Measurements from ENCODE around the gene CNOT6. TPM values are rescaled to one million over a fixed set of nuclear protein-coding genes. Genes with fewer than 3 reads are reported as not detected.
"Not testable (repeated sequence)": the region's sequence is repeated elsewhere in the genome, so short reads cannot be mapped to it uniquely, and the experiment has no call there.

CNOT6 gene
- total RNA-seq, 1 experiment from 2014 or later = 73.1 TPM

DNA sequence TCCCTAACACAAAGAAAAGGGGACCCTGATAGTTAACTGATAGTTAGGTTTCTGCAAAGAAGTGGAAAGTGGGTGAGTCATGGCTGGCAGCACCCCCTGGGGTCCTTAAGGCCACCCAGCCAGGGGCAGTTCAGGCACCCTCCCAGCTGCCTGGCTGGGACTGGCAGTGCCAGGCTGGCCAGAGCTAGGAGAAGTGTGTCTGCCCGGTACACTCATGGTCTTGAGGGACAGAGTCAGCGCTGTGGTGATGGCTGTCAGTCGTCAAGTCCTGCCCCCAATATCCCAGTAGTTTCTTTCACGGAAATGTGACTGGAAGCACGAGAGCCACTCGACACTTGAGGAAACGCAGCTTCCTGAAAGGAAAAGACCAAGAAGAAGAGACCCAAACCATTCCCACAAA is 22.3 kb upstream of the CNOT6 start:
- Mint-ChIP-seq H3K4me1 (ENCODE audit: insufficient read depth, unreplicated experiment) (peaks cover 17% of the 10 kb centered on the region), H3K4me3 (ENCODE audit: unreplicated experiment) (no peak overlapping the region), H3K27ac (ENCODE audit: low read depth, unreplicated experiment) (no peak overlapping the region), H3K36me3 (ENCODE audit: insufficient read depth, unreplicated experiment) (no peaks in the 10 kb centered on the region), H3K27me3 (ENCODE audit: insufficient read depth, unreplicated experiment) (no peaks in the 10 kb centered on the region), H3K9me3 (ENCODE audit: unreplicated experiment) (no peaks in the 10 kb centered on the region)
- BruUV-seq (replicated peaks) = no TSS peak
- no peak for DNase-seq (ENCODE audit: unreplicated experiment)
- intact Hi-C loops (cut with micrococcal nuclease) = loop anchor here (1.0 to 10.0 kb wide), 4 partner anchors 157 to 345 kb away; no protein-coding TSS in a partner anchor
- ChIA-PET CTCF (interaction anchor here (0.6 to 11.9 kb wide), 43 partner anchors 9 to 346 kb away, joined by 3 to 212 read pairs (median 6); partner anchors contain the start of gene MAPK9), POLR2A (interaction anchor here (0.8 to 5.8 kb wide), 7 partner anchors 23 to 182 kb away, joined by 3 to 37 read pairs (median 4); partner anchors contain the start of genes CNOT6 and MAPK9)
- TF ChIP-seq, protein P1, sequence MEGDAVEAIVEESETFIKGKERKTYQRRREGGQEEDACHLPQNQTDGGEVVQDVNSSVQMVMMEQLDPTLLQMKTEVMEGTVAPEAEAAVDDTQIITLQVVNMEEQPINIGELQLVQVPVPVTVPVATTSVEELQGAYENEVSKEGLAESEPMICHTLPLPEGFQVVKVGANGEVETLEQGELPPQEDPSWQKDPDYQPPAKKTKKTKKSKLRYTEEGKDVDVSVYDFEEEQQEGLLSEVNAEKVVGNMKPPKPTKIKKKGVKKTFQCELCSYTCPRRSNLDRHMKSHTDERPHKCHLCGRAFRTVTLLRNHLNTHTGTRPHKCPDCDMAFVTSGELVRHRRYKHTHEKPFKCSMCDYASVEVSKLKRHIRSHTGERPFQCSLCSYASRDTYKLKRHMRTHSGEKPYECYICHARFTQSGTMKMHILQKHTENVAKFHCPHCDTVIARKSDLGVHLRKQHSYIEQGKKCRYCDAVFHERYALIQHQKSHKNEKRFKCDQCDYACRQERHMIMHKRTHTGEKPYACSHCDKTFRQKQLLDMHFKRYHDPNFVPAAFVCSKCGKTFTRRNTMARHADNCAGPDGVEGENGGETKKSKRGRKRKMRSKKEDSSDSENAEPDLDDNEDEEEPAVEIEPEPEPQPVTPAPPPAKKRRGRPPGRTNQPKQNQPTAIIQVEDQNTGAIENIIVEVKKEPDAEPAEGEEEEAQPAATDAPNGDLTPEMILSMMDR (IDR thresholded peaks at IDR 0.05; ENCODE audit: unreplicated experiment) = no peak

DNA sequence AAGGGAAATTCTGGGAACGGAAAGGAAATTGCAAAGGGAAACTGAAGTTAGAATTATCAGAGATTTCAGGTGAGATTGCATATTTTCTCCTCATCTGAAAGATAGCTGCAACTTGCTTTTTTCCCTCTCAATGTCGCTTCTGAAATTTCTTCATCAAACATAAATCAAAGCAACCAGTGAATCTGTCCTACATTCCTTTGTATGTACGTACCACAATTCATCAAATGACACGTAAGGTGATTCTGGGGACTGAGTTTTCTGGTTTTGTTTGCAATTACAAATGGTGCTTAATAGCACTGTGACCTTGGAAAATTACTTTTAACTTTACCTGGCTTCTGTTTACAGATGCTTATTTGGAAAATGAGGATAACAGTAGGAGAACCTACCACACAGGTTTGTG is 21.9 kb upstream of the CNOT6 start:
- H3K36me3 Mint-ChIP-seq (ENCODE audit: insufficient read depth, unreplicated experiment) = no peaks in the 10 kb centered on the region
- H3K4me3 Mint-ChIP-seq (ENCODE audit: unreplicated experiment) = no peak overlapping the region
- POLR2A ChIA-PET = interaction anchor here (0.8 to 5.8 kb wide), 7 partner anchors 22 to 183 kb away, joined by 3 to 37 read pairs (median 4); partner anchors contain the start of genes CNOT6 and MAPK9
- intact Hi-C loops (cut with micrococcal nuclease) = loop anchor here (10.0 kb wide), 1 partner anchor 203 kb away; no protein-coding TSS in a partner anchor
- no peaks in the 10 kb centered on the region for H3K9me3 Mint-ChIP-seq (ENCODE audit: unreplicated experiment)
- no peak for DNase-seq (ENCODE audit: unreplicated experiment)
- H3K4me1 Mint-ChIP-seq (ENCODE audit: insufficient read depth, unreplicated experiment) = peaks cover 13% of the 10 kb centered on the region
- no peaks in the 10 kb centered on the region for H3K27me3 Mint-ChIP-seq (ENCODE audit: insufficient read depth, unreplicated experiment)
- no peak overlapping the region for H3K27ac Mint-ChIP-seq (ENCODE audit: low read depth, unreplicated experiment)
- CTCF ChIA-PET = interaction anchor here (0.6 to 11.9 kb wide), 26 partner anchors 9 to 386 kb away, joined by 3 to 212 read pairs (median 8); partner anchors contain the start of gene MAPK9
- TF ChIP-seq, protein P1 (IDR thresholded peaks at IDR 0.05; ENCODE audit: unreplicated experiment) = no peak
- no TSS peak for BruUV-seq (replicated peaks)

GRCh38 chr5:180473386-180473785 is 20.8 kb upstream of the CNOT6 start:
- POLR2A ChIA-PET = interaction anchor here (0.8 to 5.8 kb wide), 8 partner anchors 21 to 242 kb away, joined by 3 to 37 read pairs (median 4); partner anchors contain the start of genes CNOT6 and MAPK9
- intact Hi-C loops (cut with micrococcal nuclease) = loop anchor here (10.0 kb wide), 1 partner anchor 201 kb away; no protein-coding TSS in a partner anchor
- DNase-seq (ENCODE audit: unreplicated experiment) = not testable (repeated sequence)

DNA sequence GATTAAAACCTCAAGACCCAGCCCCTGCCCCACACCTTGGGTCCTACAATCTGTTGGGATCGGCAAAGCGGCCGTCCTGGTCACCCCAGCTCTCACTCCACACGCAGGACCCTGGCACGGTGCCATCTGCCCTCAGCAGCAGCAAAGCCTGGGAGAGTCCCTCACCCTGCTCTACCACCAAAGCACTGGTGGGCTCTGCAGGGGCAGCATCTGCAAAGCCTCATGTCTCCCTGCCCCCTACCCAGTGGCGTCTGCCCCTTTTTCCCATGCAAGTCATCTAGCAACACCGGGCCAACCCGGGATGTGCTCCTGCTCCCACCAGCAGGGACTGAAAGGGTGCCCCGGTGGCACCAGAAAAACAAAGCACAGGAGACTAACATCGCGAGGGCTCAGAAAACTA is 19.6 kb upstream of the CNOT6 start:
- H3K4me1 Mint-ChIP-seq (ENCODE audit: insufficient read depth, unreplicated experiment) = no peaks in the 10 kb centered on the region
- ChIA-PET CTCF (interaction anchor here (0.6 to 11.9 kb wide), 6 partner anchors 131 to 343 kb away, joined by 3 to 212 read pairs (median 30); partner anchors contain the start of gene MAPK9), POLR2A (interaction anchor here (0.7 to 5.8 kb wide), 4 partner anchors 11 to 804 kb away, joined by 3 to 37 read pairs (median 4); partner anchors contain the start of genes CNOT6 and MAPK9)
- H3K9me3 Mint-ChIP-seq (ENCODE audit: unreplicated experiment) = no peaks in the 10 kb centered on the region
- no peaks in the 10 kb centered on the region for H3K27me3 Mint-ChIP-seq (ENCODE audit: insufficient read depth, unreplicated experiment)
- no peak for DNase-seq (ENCODE audit: unreplicated experiment)
- TF ChIP-seq, protein P1 (IDR thresholded peaks at IDR 0.05; ENCODE audit: unreplicated experiment) = no peak
- no peak overlapping the region for H3K27ac Mint-ChIP-seq (ENCODE audit: low read depth, unreplicated experiment)
- H3K4me3 Mint-ChIP-seq (ENCODE audit: unreplicated experiment) = no peak overlapping the region
- intact Hi-C loops (cut with micrococcal nuclease) = loop anchor here (10.0 kb wide), 1 partner anchor 200 kb away; no protein-coding TSS in a partner anchor
- no TSS peak for BruUV-seq (replicated peaks)
- H3K36me3 Mint-ChIP-seq (ENCODE audit: insufficient read depth, unreplicated experiment) = no peaks in the 10 kb centered on the region

More at GRCh38 chr5:180473386-180473785, 20.8 kb upstream of the CNOT6 start:
- not testable (repeated sequence) for H3K9me3 Mint-ChIP-seq (ENCODE audit: unreplicated experiment); H3K4me1 Mint-ChIP-seq (ENCODE audit: insufficient read depth, unreplicated experiment); BruUV-seq (replicated peaks); H3K36me3 Mint-ChIP-seq (ENCODE audit: insufficient read depth, unreplicated experiment); H3K27me3 Mint-ChIP-seq (ENCODE audit: insufficient read depth, unreplicated experiment); H3K27ac Mint-ChIP-seq (ENCODE audit: low read depth, unreplicated experiment); H3K4me3 Mint-ChIP-seq (ENCODE audit: unreplicated experiment)
- CTCF ChIA-PET = interaction anchor here (0.6 to 11.9 kb wide), 14 partner anchors 10 to 695 kb away, joined by 3 to 212 read pairs (median 6); partner anchors contain the start of gene MAPK9

GRCh38 chr5:180475969-180476524 is 18.1 kb upstream of the CNOT6 start:
- H3K4me3 Mint-ChIP-seq (ENCODE audit: unreplicated experiment); H3K27ac Mint-ChIP-seq (ENCODE audit: low read depth, unreplicated experiment); BruUV-seq (replicated peaks); H3K36me3 Mint-ChIP-seq (ENCODE audit: insufficient read depth, unreplicated experiment); H3K4me1 Mint-ChIP-seq (ENCODE audit: insufficient read depth, unreplicated experiment); H3K9me3 Mint-ChIP-seq (ENCODE audit: unreplicated experiment); DNase-seq (ENCODE audit: unreplicated experiment); POLR2A ChIA-PET; H3K27me3 Mint-ChIP-seq (ENCODE audit: insufficient read depth, unreplicated experiment): not testable (repeated sequence)
- intact Hi-C loops (cut with micrococcal nuclease) = loop anchor here (10.0 kb wide), 1 partner anchor 199 kb away; no protein-coding TSS in a partner anchor
- CTCF ChIA-PET = interaction anchor here (0.7 to 1.6 kb wide), 5 partner anchors 9 to 243 kb away, joined by 3 to 10 read pairs (median 3); no protein-coding TSS in a partner anchor
